KMS-11 (cell line): ENCODE results near the gene KCNC4.

ENCODE experiments used
- H2AFZ ChIP-seq: fragments of 200-600 bp; sonication (generic); 2 replicates; pipeline ENCODE4 v1.6.1; 2016; ENCODE audit warnings: antibody characterized with exemption, mixed run types, low read depth
- H3K27ac ChIP-seq: fragments of 200-600 bp; sonication (generic); 2 replicates; pipeline ENCODE4 v1.6.1; 2016; ENCODE audit warnings: mild to moderate bottlenecking, mixed run types
- H3K27me3 ChIP-seq: fragments of 200-600 bp; sonication (generic); 2 replicates; pipeline ENCODE4 v1.6.1; 2017; ENCODE audit warnings: mild to moderate bottlenecking, low read depth, mixed run types, moderate library complexity; ENCODE audit not compliant: insufficient read depth
- H3K36me3 ChIP-seq: fragments of 200-600 bp; sonication (generic); 2 replicates; pipeline ENCODE4 v1.6.1; 2017; ENCODE audit warnings: mild to moderate bottlenecking, mixed run types; ENCODE audit not compliant: insufficient read depth
- H3K4me1 ChIP-seq: fragments of 200-600 bp; sonication (generic); 2 replicates; pipeline ENCODE4 v1.6.1; 2016; ENCODE audit warnings: mild to moderate bottlenecking, low read depth, mixed run types; ENCODE audit not compliant: poor library complexity, severe bottlenecking
- H3K4me2 ChIP-seq: fragments of 200-600 bp; sonication (generic); 2 replicates; pipeline ENCODE4 v1.7.0; 2016; ENCODE audit warnings: mild to moderate bottlenecking, mixed run types
- H3K4me3 ChIP-seq: fragments of 200-600 bp; sonication (generic); IDR thresholded peaks from 2 replicates; pipeline ENCODE4 v1.6.1; 2017; ENCODE audit warnings: low read depth, low read length, mixed read lengths; ENCODE audit not compliant: insufficient read depth
- H3K79me2 ChIP-seq: fragments of 200-600 bp; sonication (generic); 2 replicates; pipeline ENCODE4 v1.6.1; 2016; ENCODE audit warnings: low read depth, mixed run types; ENCODE audit not compliant: insufficient read depth
- H3K9ac ChIP-seq: fragments of 200-600 bp; sonication (generic); 2 replicates; pipeline ENCODE4 v1.6.1; 2016; ENCODE audit warnings: mild to moderate bottlenecking, mixed run types
- H4K20me1 ChIP-seq: fragments of 200-600 bp; sonication (generic); 2 replicates; pipeline ENCODE4 v1.6.1; 2016; ENCODE audit warnings: mild to moderate bottlenecking, mixed run types; ENCODE audit not compliant: insufficient read depth
- TF ChIP-seq, protein P1 (sequence below): fragments of 200-600 bp; sonication (generic); conservative IDR thresholded peaks from 2 replicates; pipeline ENCODE4 v1.6.1; 2017; ENCODE audit warnings: low read depth, mild to moderate bottlenecking, antibody characterized with exemption, low read length, moderate library complexity, mixed read lengths

Gene KCNC4

DNA sequence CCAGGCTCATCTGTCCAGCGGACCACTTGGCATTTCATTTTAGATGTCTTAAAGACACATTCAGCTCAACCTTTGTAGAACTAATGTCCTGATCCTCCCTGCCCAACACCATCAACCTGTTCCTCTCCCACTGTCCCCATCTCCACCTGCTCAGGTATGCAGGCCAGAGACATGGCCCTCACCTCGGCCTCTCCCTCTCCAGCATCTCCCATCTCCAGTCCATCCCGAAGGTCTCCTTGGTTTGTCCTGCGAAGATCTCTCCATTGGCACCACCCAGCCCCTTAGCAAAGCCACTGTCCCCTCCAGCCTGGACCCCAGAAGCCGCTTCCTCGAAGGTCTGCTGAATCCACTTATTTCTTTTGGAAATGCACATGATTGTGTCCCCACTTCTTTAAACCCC lies 20.9 kb upstream of the KCNC4 start:
- H2AFZ ChIP-seq, result no peak overlapping the region
- no peaks in the 10 kb centered on the region for H3K36me3 ChIP-seq
- no peaks in the 10 kb centered on the region for H3K27me3 ChIP-seq
- TF ChIP-seq, protein P1, sequence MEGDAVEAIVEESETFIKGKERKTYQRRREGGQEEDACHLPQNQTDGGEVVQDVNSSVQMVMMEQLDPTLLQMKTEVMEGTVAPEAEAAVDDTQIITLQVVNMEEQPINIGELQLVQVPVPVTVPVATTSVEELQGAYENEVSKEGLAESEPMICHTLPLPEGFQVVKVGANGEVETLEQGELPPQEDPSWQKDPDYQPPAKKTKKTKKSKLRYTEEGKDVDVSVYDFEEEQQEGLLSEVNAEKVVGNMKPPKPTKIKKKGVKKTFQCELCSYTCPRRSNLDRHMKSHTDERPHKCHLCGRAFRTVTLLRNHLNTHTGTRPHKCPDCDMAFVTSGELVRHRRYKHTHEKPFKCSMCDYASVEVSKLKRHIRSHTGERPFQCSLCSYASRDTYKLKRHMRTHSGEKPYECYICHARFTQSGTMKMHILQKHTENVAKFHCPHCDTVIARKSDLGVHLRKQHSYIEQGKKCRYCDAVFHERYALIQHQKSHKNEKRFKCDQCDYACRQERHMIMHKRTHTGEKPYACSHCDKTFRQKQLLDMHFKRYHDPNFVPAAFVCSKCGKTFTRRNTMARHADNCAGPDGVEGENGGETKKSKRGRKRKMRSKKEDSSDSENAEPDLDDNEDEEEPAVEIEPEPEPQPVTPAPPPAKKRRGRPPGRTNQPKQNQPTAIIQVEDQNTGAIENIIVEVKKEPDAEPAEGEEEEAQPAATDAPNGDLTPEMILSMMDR, result no peak
- no peaks in the 10 kb centered on the region for H3K79me2 ChIP-seq
- no peak overlapping the region for H3K27ac ChIP-seq
- H3K4me3 ChIP-seq, result no peak overlapping the region
- no peak overlapping the region for H3K4me2 ChIP-seq
- no peaks in the 10 kb centered on the region for H3K4me1 ChIP-seq
- H4K20me1 ChIP-seq, result no peaks in the 10 kb centered on the region
- H3K9ac ChIP-seq, result no peak overlapping the region

DNA sequence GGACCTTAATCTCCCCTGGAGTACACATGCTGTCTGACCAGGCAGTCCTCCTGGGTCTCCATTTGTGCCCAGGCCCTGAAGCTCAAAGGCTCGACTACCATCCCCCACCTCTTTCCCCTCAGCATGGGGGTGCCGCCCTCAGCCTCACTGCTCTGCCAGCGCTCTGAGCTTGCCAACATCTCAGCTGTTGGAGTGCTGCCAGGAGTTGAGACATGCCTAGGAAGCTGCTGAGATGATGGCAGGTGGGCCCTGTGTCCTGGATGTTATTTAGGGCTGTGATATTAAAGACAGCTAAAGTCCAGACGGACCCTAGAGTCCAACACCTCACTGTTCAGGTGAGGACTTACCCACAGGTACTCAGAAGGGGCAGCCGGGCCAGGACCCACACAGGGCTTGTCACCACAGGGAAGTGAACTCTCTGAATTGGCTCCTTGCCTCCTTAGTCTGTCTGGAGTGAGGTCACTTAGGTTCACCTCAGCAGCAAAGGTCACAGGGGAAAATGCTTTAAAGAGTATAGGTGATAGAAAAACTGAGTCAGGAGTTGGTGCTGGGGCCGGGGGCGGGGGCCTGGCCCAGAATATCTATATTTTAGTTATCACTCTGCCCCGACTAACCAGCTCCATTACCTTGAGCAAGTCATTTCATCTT lies 19.7 kb upstream of the KCNC4 start:
- TF ChIP-seq, protein P1, result no peak
- H3K79me2 ChIP-seq, result no peaks in the 10 kb centered on the region
- H3K27ac ChIP-seq, result no peak overlapping the region
- H4K20me1 ChIP-seq, result no peaks in the 10 kb centered on the region
- H3K36me3 ChIP-seq, result no peaks in the 10 kb centered on the region
- H3K4me1 ChIP-seq, result no peaks in the 10 kb centered on the region
- no peak overlapping the region for H3K4me3 ChIP-seq
- H2AFZ ChIP-seq, result no peak overlapping the region
- no peak overlapping the region for H3K4me2 ChIP-seq
- H3K9ac ChIP-seq, result no peak overlapping the region
- no peaks in the 10 kb centered on the region for H3K27me3 ChIP-seq

DNA sequence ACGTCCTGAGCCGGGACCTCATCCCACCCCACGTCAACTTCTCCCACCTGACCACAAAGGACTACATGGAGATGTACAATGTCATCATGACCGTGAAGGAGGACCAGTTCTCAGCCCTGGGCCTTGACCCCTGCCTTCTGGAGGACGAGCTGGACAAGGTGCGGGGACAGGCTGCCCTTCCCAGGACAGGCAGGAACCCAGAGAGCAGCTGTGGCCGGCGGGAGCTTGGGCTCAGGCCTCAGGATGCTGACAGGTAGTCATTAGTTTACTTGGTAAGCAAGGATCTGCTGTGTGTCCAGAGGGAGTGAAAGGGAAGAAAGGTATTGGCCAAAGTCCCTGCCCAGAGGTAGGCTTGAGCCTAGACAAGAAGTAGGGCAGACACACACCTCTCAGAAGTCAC lies 17.6 kb upstream of the KCNC4 start:
- no peak overlapping the region for H2AFZ ChIP-seq
- H3K79me2 ChIP-seq, result no peaks in the 10 kb centered on the region
- no peaks in the 10 kb centered on the region for H3K36me3 ChIP-seq
- TF ChIP-seq, protein P1, result no peak
- no peaks in the 10 kb centered on the region for H4K20me1 ChIP-seq
- no peak overlapping the region for H3K4me3 ChIP-seq
- H3K9ac ChIP-seq, result no peak overlapping the region
- no peak overlapping the region for H3K27ac ChIP-seq
- H3K4me2 ChIP-seq, result no peak overlapping the region
- H3K4me1 ChIP-seq, result no peaks in the 10 kb centered on the region
- no peaks in the 10 kb centered on the region for H3K27me3 ChIP-seq

DNA sequence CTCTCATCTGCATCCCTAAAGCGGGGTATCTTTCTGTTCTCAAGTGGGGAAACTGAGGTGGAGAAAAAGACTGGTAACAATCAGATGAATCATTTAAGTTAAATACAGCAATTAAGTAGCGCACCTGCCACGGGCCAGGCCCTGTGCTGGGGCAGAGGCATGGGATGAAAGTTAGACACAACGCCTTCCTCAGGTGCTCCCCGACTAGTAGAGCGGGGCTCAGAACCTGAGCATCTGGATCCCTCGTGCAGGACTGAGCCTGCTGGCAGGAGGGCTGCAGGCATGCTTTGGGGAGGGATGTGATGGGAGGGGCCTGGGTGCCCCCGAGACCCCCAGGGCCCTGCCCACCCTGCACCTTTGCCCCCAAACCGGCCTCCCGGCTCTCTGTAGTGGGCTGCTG lies 14.9 kb upstream of the KCNC4 start:
- H4K20me1 ChIP-seq, result no peaks in the 10 kb centered on the region

More for the DNA sequence above, 14.9 kb upstream of the KCNC4 start:
- no peak overlapping the region for H3K27ac ChIP-seq
- no peaks in the 10 kb centered on the region for H3K79me2 ChIP-seq
- H3K4me2 ChIP-seq, result no peak overlapping the region
- no peaks in the 10 kb centered on the region for H3K27me3 ChIP-seq
- no peak overlapping the region for H3K4me3 ChIP-seq
- no peaks in the 10 kb centered on the region for H3K4me1 ChIP-seq
- no peaks in the 10 kb centered on the region for H3K36me3 ChIP-seq
- H3K9ac ChIP-seq, result no peak overlapping the region
- TF ChIP-seq, protein P1, result no peak
- H2AFZ ChIP-seq, result no peak overlapping the region
